Measurements from ENCODE around the gene SH3PXD2A. TPM values are rescaled to one million over a fixed set of nuclear protein-coding genes. Genes with fewer than 3 reads are reported as not detected.

SH3PXD2A gene
- total RNA-seq, 1 experiment from 2014 or later = 4.5 TPM

DNA sequence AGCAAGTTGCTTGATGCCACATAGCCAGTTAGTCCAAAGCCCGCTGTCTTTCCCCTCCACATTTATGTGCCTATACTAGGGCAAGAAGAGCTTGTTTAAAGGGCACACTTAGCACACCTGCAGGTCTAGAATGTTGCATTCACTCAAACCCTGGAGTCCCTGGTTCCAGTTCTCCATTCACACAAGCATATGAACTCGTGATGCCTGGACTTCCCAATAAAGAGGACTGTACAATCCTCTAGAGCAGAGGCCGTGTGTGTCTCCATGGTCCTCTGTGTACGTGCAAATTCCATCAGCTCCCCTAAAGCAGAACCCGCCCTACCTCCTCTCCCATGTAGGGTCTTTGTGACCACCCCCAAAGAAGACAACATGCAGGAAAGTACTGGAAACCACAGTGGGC is 3.0 kb upstream of the SH3PXD2A start:
- H3K56ac ChIP-seq (ENCODE audit: insufficient read length, low read depth, low read length) = no peak overlapping the region
- H3K27ac ChIP-seq (ENCODE audit: insufficient read length, low read depth, low read length) = no peak overlapping the region
- DNase-seq = no peak
- H3K9me3 ChIP-seq (ENCODE audit: control insufficient read depth, low read depth, low read length) = no peaks in the 10 kb centered on the region
- Mint-ChIP-seq H3K4me3 (no peak overlapping the region), H3K36me3 (ENCODE audit: insufficient read depth in 1 of 3, low read depth in 3 of 3) (no peaks in the 10 kb centered on the region; a peak in 1 of 7 replicates), H3K9me3 (no peaks in the 10 kb centered on the region; a peak in 3 of 5 replicates), H3K27me3 (ENCODE audit: low read depth) (peaks cover 41% of the 10 kb centered on the region), H3K4me1 (peaks cover 20 to 28% of the 10 kb centered on the region in 2 experiments), H3K27ac (no peak overlapping the region)
- no peak overlapping the region for H3K4ac ChIP-seq (ENCODE audit: low read depth, low read length)
- no peak overlapping the region for H2BK5ac ChIP-seq (ENCODE audit: insufficient read length, low read length)
- H4K91ac ChIP-seq (ENCODE audit: insufficient read length, low read depth, low read length) = no peak overlapping the region
- peaks cover 2% of the 10 kb centered on the region; the same call in 1 of the 2 replicates for H3K27me3 ChIP-seq (ENCODE audit: insufficient read depth, low read length)
- H4K5ac ChIP-seq (ENCODE audit: insufficient read length, low read depth, low read length) = no peak overlapping the region
- no CpG with 5 or more reads among the region's 5 CpGs for WGBS (ENCODE audit: extremely low coverage, insufficient read length, low lambda C conversion rate)
- no peak overlapping the region for H3K23ac ChIP-seq (ENCODE audit: insufficient read length, low read depth, low read length)
- no peak overlapping the region for H2AK5ac ChIP-seq (ENCODE audit: insufficient read length, low read length)
- no peak overlapping the region for H3K4me2 ChIP-seq (ENCODE audit: insufficient read depth, insufficient read length, low read length)
- H4K20me1 ChIP-seq (ENCODE audit: control insufficient read depth, insufficient read depth, insufficient read length) = no peaks in the 10 kb centered on the region
- H3K18ac ChIP-seq (ENCODE audit: insufficient read length, low read depth, low read length) = no peak overlapping the region
- H3K9ac ChIP-seq (ENCODE audit: extremely low read depth, insufficient read length, low read length) = no peak overlapping the region
- TF ChIP-seq, protein P1, sequence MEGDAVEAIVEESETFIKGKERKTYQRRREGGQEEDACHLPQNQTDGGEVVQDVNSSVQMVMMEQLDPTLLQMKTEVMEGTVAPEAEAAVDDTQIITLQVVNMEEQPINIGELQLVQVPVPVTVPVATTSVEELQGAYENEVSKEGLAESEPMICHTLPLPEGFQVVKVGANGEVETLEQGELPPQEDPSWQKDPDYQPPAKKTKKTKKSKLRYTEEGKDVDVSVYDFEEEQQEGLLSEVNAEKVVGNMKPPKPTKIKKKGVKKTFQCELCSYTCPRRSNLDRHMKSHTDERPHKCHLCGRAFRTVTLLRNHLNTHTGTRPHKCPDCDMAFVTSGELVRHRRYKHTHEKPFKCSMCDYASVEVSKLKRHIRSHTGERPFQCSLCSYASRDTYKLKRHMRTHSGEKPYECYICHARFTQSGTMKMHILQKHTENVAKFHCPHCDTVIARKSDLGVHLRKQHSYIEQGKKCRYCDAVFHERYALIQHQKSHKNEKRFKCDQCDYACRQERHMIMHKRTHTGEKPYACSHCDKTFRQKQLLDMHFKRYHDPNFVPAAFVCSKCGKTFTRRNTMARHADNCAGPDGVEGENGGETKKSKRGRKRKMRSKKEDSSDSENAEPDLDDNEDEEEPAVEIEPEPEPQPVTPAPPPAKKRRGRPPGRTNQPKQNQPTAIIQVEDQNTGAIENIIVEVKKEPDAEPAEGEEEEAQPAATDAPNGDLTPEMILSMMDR (conservative IDR thresholded peaks at IDR 0.05) = no peak
- no peaks in the 10 kb centered on the region for H3K4me1 ChIP-seq (ENCODE audit: insufficient read depth, low read length)
- no peak overlapping the region for H2BK120ac ChIP-seq (ENCODE audit: low read depth, low read length, poor library complexity, severe bottlenecking)
- no peaks in the 10 kb centered on the region for H3K79me1 ChIP-seq (ENCODE audit: insufficient read depth, low read depth, low read length, poor library complexity, severe bottlenecking)
- H2BK20ac ChIP-seq (ENCODE audit: low read depth, low read length, poor library complexity, severe bottlenecking) = no peak overlapping the region
- no peak overlapping the region for H2AFZ ChIP-seq (ENCODE audit: low read length)
- H4K8ac ChIP-seq (replicated peaks; ENCODE audit: insufficient read length, low read depth, low read length) = no peak overlapping the region
- H3K23me2 ChIP-seq (ENCODE audit: insufficient read length, low read depth, low read length, poor library complexity, severe bottlenecking) = peaks cover 16% of the 10 kb centered on the region
- no peak overlapping the region for H3K14ac ChIP-seq (ENCODE audit: insufficient read depth, low read length)
- no peak overlapping the region for H2BK15ac ChIP-seq (ENCODE audit: low read depth, low read length)
- no peak overlapping the region for H3T11ph ChIP-seq (ENCODE audit: low read length)
- H2BK12ac ChIP-seq (ENCODE audit: insufficient read length, low read depth, low read length) = no peak overlapping the region
- no peaks in the 10 kb centered on the region for H3K79me2 ChIP-seq (ENCODE audit: insufficient read depth, low read length)

All from H9 (cell line).